Neural progenitor cell (in vitro differentiated cells): ENCODE measurements around the gene COL26A1. TPM values are rescaled to one million over a fixed set of nuclear protein-coding genes. Genes with fewer than 3 reads are reported as not detected.

Experiments
- DNase-seq: peaks from one replicate; pipeline ENCODE4 v3.0.0-alpha.2; 2016; ENCODE audit warnings: low spot score
- H2AFZ ChIP-seq: fragments of 200-600 bp; sonication (generic); replicated peaks from 2 replicates; pipeline ENCODE4 v1.6.1; 2016; ENCODE audit warnings: antibody characterized with exemption
- H3F3A ChIP-seq: fragments of 200-600 bp; sonication (generic); 2 replicates; pipeline ENCODE4 v1.6.1; 2016; ENCODE audit warnings: antibody characterized with exemption, low read depth
- H3K27ac ChIP-seq: fragments of 200-600 bp; sonication (generic); 2 replicates; pipeline ENCODE4 v1.5.1; 2016; ENCODE audit warnings: mild to moderate bottlenecking
- H3K27me3 ChIP-seq: fragments of 200-600 bp; sonication (generic); 2 replicates; pipeline ENCODE4 v1.6.1; 2016; ENCODE audit warnings: mild to moderate bottlenecking, moderate library complexity
- H3K36me3 ChIP-seq: fragments of 200-600 bp; sonication (generic); 2 replicates; pipeline ENCODE4 v1.5.1; 2016
- H3K4me1 ChIP-seq: fragments of 200-600 bp; sonication (generic); 2 replicates; pipeline ENCODE4 v1.6.1; 2016; ENCODE audit warnings: mixed run types
- H3K4me2 ChIP-seq: fragments of 200-600 bp; sonication (generic); 2 replicates; pipeline ENCODE4 v1.6.1; 2016
- H3K4me3 ChIP-seq: fragments of 200-600 bp; sonication (generic); 2 replicates; pipeline ENCODE4 v1.5.1; 2016
- H3K79me2 ChIP-seq: fragments of 200-600 bp; sonication (generic); 2 replicates; pipeline ENCODE4 v1.6.1; 2016; ENCODE audit warnings: low read depth
- H3K9ac ChIP-seq: fragments of 200-600 bp; sonication (generic); 2 replicates; pipeline ENCODE4 v1.6.1; 2016
- H3K9me3 ChIP-seq: fragments of 200-600 bp; sonication (generic); 2 replicates; pipeline ENCODE4 v1.5.1; 2016; ENCODE audit warnings: low read depth
- H4K20me1 ChIP-seq: fragments of 200-600 bp; sonication (generic); 2 replicates; pipeline ENCODE4 v1.6.1; 2016; ENCODE audit warnings: low read depth
- H3K27ac Mint-ChIP-seq: 3 replicates; pipeline ENCODE4 v1.8.0; 2021; ENCODE audit warnings: mixed read lengths
- H3K27me3 Mint-ChIP-seq: 2 replicates; pipeline ENCODE4 v1.8.0; 2022; ENCODE audit warnings: low read depth, mild to moderate bottlenecking, inconsistent platforms, moderate library complexity, mixed read lengths; ENCODE audit not compliant: insufficient read depth
- H3K36me3 Mint-ChIP-seq: 3 replicates; pipeline ENCODE4 v1.8.0; 2021; ENCODE audit warnings: mixed read lengths
- H3K4me1 Mint-ChIP-seq: 3 replicates; pipeline ENCODE4 v1.8.0; 2021; ENCODE audit warnings: mixed read lengths
- H3K4me3 Mint-ChIP-seq: 3 replicates; pipeline ENCODE4 v1.8.0; 2021; ENCODE audit warnings: mild to moderate bottlenecking, moderate library complexity, mixed read lengths
- H3K9me3 Mint-ChIP-seq: 3 replicates; pipeline ENCODE4 v1.8.0; 2020; ENCODE audit warnings: mixed read lengths
- EZH2 ChIP-seq: fragments of 200-600 bp; sonication (generic); IDR thresholded peaks from 2 replicates; pipeline ENCODE4 v1.6.1; 2017; ENCODE audit warnings: antibody characterized with exemption, mild to moderate bottlenecking, moderate library complexity
- EZH2phosphoT487 ChIP-seq: fragments of 200-600 bp; sonication (generic); IDR thresholded peaks from 2 replicates; pipeline ENCODE4 v1.6.1; 2017; ENCODE audit warnings: antibody characterized with exemption
- total RNA-seq: library from RNA; depleted of rRNA; stranded (reverse); fragments of >200 nt; gene quantifications from 2 replicates; pipeline ENCODE4 v1.2.3, GENCODE V29; 2015; ENCODE audit warnings: low replicate concordance
- TF ChIP-seq, protein P1 (sequence below): fragments of 200-600 bp; sonication (generic); IDR thresholded peaks from 2 replicates; pipeline ENCODE4 v1.5.1; 2017; ENCODE audit warnings: antibody characterized with exemption, mild to moderate bottlenecking

Gene COL26A1
- total RNA-seq, 1 donor from 2014 or later, result 26.7 TPM

DNA sequence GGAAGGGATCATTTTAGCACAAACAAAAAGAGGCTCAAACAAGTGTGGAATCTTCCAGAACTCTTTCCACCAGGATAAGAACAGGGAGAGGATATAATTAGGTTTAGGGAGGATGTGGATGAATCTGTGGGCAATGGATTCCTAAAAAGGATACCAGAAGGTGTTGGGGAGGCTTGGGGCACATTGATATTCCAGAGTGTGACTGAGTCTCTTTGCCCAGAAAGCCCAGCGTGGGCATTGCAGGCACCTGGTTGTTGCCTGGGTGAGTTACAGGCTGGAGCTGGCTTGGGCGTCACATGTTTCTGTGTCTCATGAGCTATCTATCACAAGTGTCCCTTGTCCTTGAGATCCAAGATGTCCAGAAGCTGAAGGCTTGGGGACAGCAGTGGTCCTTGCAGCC, 3.3 kb downstream of the COL26A1 start:
- Mint-ChIP-seq H3K4me1 (peaks cover 24% of the 10 kb centered on the region), H3K4me3 (peak overlapping the region; percentile 22), H3K9me3 (no peaks in the 10 kb centered on the region), H3K27ac (no peak overlapping the region), H3K27me3 (peaks cover 7% of the 10 kb centered on the region), H3K36me3 (peaks cover 21% of the 10 kb centered on the region)
- peaks cover 7% of the 10 kb centered on the region for H3F3A ChIP-seq
- no peak overlapping the region for H2AFZ ChIP-seq
- no peak overlapping the region for H3K4me2 ChIP-seq
- TF ChIP-seq, protein P1, sequence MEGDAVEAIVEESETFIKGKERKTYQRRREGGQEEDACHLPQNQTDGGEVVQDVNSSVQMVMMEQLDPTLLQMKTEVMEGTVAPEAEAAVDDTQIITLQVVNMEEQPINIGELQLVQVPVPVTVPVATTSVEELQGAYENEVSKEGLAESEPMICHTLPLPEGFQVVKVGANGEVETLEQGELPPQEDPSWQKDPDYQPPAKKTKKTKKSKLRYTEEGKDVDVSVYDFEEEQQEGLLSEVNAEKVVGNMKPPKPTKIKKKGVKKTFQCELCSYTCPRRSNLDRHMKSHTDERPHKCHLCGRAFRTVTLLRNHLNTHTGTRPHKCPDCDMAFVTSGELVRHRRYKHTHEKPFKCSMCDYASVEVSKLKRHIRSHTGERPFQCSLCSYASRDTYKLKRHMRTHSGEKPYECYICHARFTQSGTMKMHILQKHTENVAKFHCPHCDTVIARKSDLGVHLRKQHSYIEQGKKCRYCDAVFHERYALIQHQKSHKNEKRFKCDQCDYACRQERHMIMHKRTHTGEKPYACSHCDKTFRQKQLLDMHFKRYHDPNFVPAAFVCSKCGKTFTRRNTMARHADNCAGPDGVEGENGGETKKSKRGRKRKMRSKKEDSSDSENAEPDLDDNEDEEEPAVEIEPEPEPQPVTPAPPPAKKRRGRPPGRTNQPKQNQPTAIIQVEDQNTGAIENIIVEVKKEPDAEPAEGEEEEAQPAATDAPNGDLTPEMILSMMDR, result no peak
- TF ChIP-seq EZH2 (no peak), EZH2phosphoT487 (no peak)
- no peak overlapping the region for H3K9ac ChIP-seq
- H3K27me3 ChIP-seq, result peaks cover 11% of the 10 kb centered on the region
- DNase-seq, result no peak
- peaks cover 5% of the 10 kb centered on the region for H4K20me1 ChIP-seq
- H3K27ac ChIP-seq, result no peak overlapping the region
- no peak overlapping the region for H3K4me3 ChIP-seq
- no peaks in the 10 kb centered on the region for H3K36me3 ChIP-seq
- H3K79me2 ChIP-seq, result peaks cover 74% of the 10 kb centered on the region
- H3K4me1 ChIP-seq, result no peaks in the 10 kb centered on the region
- H3K9me3 ChIP-seq, result no peaks in the 10 kb centered on the region

DNA sequence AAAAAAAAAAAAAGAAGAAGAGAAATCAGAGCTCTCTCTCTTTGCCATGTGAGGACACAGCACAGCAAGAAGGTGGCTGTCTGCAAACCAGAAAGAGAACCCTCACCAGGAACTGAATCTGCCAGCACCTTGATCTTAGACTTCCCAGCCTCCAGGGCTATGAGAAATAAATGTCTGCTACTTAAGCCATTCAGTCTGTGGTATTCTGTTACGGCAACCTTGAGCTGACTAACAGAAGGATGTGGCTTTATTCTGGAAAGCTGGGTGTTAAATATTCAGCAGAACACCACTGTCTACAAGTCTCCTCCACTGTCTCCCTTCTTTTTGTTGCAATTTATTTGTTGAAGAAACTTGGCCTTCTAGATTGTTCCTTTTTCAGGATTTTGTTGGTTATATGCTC, 5.0 kb downstream of the COL26A1 start:
- H3K36me3 Mint-ChIP-seq, result peaks cover 21% of the 10 kb centered on the region
- H3F3A ChIP-seq, result no peaks in the 10 kb centered on the region
- no peaks in the 10 kb centered on the region for H3K9me3 Mint-ChIP-seq
- H3K4me1 ChIP-seq, result no peaks in the 10 kb centered on the region
- H3K9ac ChIP-seq, result no peak overlapping the region
- no peak overlapping the region for H2AFZ ChIP-seq
- H4K20me1 ChIP-seq, result peaks cover 8% of the 10 kb centered on the region
- H3K27me3 Mint-ChIP-seq, result peaks cover 2% of the 10 kb centered on the region
- H3K4me3 Mint-ChIP-seq, result no peak overlapping the region
- peaks cover 86% of the 10 kb centered on the region for H3K79me2 ChIP-seq
- no peaks in the 10 kb centered on the region for H3K36me3 ChIP-seq
- H3K4me2 ChIP-seq, result no peak overlapping the region
- no peaks in the 10 kb centered on the region for H3K9me3 ChIP-seq
- no peak for DNase-seq
- no peak overlapping the region for H3K27ac ChIP-seq
- H3K4me1 Mint-ChIP-seq, result peaks cover 22% of the 10 kb centered on the region
- TF ChIP-seq EZH2phosphoT487 (no peak), EZH2 (no peak)
- TF ChIP-seq, protein P1, result no peak
- H3K27ac Mint-ChIP-seq, result no peak overlapping the region
- peaks cover under 1% of the 10 kb centered on the region for H3K27me3 ChIP-seq
- H3K4me3 ChIP-seq, result no peak overlapping the region

DNA sequence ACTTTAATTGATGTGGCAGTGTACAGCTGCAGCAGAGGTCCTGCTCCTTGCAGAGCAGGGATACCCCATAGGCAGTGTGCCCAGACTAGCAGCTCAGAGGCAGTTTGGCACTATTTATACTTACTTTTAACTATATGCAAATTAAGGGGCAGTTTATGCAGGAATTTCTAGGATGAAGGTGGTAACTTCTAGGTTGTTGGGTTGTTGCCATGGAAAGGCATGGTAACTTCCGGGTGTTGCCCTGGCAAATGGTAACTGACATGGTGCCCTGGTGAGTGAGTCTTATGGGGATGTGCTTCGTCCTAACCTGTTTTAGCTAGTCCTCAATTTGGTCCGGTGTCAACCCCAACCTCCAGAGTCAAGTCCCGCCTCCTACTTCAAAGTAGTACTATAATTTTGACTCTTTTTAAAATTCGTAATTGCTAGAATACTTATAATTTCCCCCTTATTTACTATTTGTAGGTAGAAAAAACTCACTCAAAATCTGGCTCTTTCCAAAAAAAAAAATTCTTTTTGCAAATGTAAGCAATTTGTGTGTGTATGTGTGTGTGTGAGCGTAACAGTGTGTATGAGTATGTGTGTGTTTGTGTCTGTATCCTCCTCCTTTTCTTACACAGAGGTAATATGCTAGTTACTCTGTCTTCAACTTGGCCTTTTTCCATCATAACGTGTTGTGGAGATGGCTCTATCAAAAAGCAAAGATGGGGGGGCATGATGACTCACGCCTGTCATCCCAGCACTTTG, 5.9 kb downstream of the COL26A1 start:
- Histone ChIP-seq H3K4me3 (no peak overlapping the region), H3K36me3 (no peaks in the 10 kb centered on the region), H3K79me2 (peaks cover 93% of the 10 kb centered on the region), H3K27me3 (no peaks in the 10 kb centered on the region), H3K9me3 (no peaks in the 10 kb centered on the region), H3K4me2 (no peak overlapping the region), H3F3A (no peaks in the 10 kb centered on the region), H4K20me1 (peaks cover 8% of the 10 kb centered on the region), H2AFZ (no peak overlapping the region), H3K9ac (no peak overlapping the region), H3K4me1 (no peaks in the 10 kb centered on the region), H3K27ac (no peak overlapping the region)
- H3K36me3 Mint-ChIP-seq, result peaks cover 21% of the 10 kb centered on the region
- H3K27me3 Mint-ChIP-seq, result peaks cover 2% of the 10 kb centered on the region
- TF ChIP-seq, protein P1, result no peak
- TF ChIP-seq EZH2phosphoT487 (no peak), EZH2 (no peak)
- DNase-seq, result no peak
- no peak overlapping the region for H3K27ac Mint-ChIP-seq
- no peak overlapping the region for H3K4me3 Mint-ChIP-seq
- no peaks in the 10 kb centered on the region for H3K9me3 Mint-ChIP-seq
- peaks cover 29% of the 10 kb centered on the region for H3K4me1 Mint-ChIP-seq
